Peyer's patch (tissue), 4 donors: ENCODE data around the gene TARDBP.

ENCODE experiments used
- CTCF ChIP-seq, 6 experiments: fragments of 450-650 bp in 4 of 6; fragments of 200-600 bp in 2 of 6; sonication (generic) in 1 of 6; IDR thresholded peaks; one replicate each; pipeline ENCODE4 v1.5.1; 2017 to 2019; ENCODE audit warnings: antibody characterized with exemption in 6 of 6, mild to moderate bottlenecking in 3 of 6, moderate library complexity in 1 of 6
- POLR2A ChIP-seq, 2 donors: fragments of 450-650 bp; IDR thresholded peaks; one replicate each; pipeline ENCODE4 v1.5.1; 2017; ENCODE audit warnings: antibody characterized with exemption in 2 of 2, mild to moderate bottlenecking in 2 of 2, moderate library complexity in 2 of 2

- no peak for TF ChIP-seq CTCF (IDR thresholded peaks at IDR 0.05)
- TF ChIP-seq POLR2A (IDR thresholded peaks at IDR 0.05): no peak
Observed at GRCh38 chr1:11030865-11031264, 18.4 kb downstream of the TARDBP start.
